Spleen (tissue), 7 donors: ENCODE measurements around the gene KRT77.

Experiments used
- POLR2A ChIP-seq, 3 donors: fragments of 450-650 bp; IDR thresholded peaks; one replicate each; pipeline ENCODE4 v1.5.1; 2017; ENCODE audit warnings: antibody characterized with exemption in 3 of 3, mild to moderate bottlenecking in 1 of 3
- POLR2AphosphoS5 ChIP-seq, 3 donors: sonication (generic); formaldehyde crosslinking; IDR thresholded peaks; one replicate each; pipeline ENCODE4 v1.5.1; 2017; ENCODE audit warnings: antibody characterized with exemption in 3 of 3
- TF ChIP-seq, protein P1 (sequence below), 11 experiments: fragments of 200-600 bp in 7 of 11; fragments of 450-650 bp in 4 of 11; sonication (generic) in 4 of 11; IDR thresholded peaks in 8 of 11; conservative IDR thresholded peaks in 3 of 11; 1 replicate in 7 of 11; 2 replicates in 4 of 11; pipeline versions ENCODE4 v1.4.0 to v1.8.0; 2016 to 2021; ENCODE audit warnings: antibody characterized with exemption in 11 of 11, inconsistent platforms in 4 of 11, mild to moderate bottlenecking in 1 of 11
- donor health status: DM: no; HTN: no; CAD: no; lungs with moderate emphysema.
- donor health status: DM: no; HTN: no; CAD: no.
- donor health status: DM: no; HTN: no; CAD: no.

DNA sequence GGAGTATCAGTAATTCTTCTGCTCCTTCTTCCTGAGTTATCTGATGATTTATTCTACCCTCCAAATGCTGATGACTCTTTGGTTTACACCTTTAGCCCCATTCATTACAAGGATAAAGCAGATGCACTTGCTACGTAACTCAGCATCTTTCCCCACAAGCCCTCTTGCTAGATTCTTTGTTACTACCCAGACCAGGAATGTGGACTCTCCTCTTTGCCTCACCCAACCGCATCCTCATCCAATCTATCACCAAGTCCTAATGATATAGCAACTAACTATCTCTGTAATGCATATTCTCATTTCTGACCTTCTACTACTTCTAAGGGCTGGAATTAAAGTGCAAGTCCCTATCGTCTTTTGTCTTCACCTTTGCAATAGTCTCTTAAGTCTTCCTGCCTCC lies 32.4 kb downstream of the KRT77 start:
- TF ChIP-seq, protein P1, sequence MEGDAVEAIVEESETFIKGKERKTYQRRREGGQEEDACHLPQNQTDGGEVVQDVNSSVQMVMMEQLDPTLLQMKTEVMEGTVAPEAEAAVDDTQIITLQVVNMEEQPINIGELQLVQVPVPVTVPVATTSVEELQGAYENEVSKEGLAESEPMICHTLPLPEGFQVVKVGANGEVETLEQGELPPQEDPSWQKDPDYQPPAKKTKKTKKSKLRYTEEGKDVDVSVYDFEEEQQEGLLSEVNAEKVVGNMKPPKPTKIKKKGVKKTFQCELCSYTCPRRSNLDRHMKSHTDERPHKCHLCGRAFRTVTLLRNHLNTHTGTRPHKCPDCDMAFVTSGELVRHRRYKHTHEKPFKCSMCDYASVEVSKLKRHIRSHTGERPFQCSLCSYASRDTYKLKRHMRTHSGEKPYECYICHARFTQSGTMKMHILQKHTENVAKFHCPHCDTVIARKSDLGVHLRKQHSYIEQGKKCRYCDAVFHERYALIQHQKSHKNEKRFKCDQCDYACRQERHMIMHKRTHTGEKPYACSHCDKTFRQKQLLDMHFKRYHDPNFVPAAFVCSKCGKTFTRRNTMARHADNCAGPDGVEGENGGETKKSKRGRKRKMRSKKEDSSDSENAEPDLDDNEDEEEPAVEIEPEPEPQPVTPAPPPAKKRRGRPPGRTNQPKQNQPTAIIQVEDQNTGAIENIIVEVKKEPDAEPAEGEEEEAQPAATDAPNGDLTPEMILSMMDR (IDR thresholded peaks at IDR 0.05 in 8 of 11, conservative IDR thresholded peaks at IDR 0.05 in 3 of 11): no peak
- TF ChIP-seq POLR2A (IDR thresholded peaks at IDR 0.05): no peak
- no peak for TF ChIP-seq POLR2AphosphoS5 (IDR thresholded peaks at IDR 0.05)
